ENCODE data around the gene ITSN2. TPM values are rescaled to one million over a fixed set of nuclear protein-coding genes. Genes with fewer than 3 reads are reported as not detected.
A peak's percentile ranks its signal among the peaks of the same experiment; 100 is the strongest.

Gene ITSN2
- total RNA-seq, 6 experiments from 2014 or later: 22.6 to 34.1 (median 28.9) TPM

- DNase-seq (no peak), ATAC-seq (no peak)
- Histone ChIP-seq H3K27ac (no peak overlapping the region), H3K4me1 (peaks cover 0 to 56% (median 6%) of the 10 kb centered on the region in 4 donors), H3K36me3 (no peaks in the 10 kb centered on the region), H3K27me3 (no peaks in the 10 kb centered on the region), H3K4me3 (no peak overlapping the region), H3K9me3 (no peaks in the 10 kb centered on the region)
- 45% methylated on average over 4 of the region's 4 CpGs for WGBS (ENCODE audit: insufficient coverage, low coverage, low lambda C conversion rate, missing lambda C conversion rate)
- intact Hi-C loops (cut with DNase I): no loop called here
- no peak for TF ChIP-seq CTCF (IDR thresholded peaks at IDR 0.05)
- TF ChIP-seq POLR2A (IDR thresholded peaks at IDR 0.05): no peak
These were observed 23.5 kb downstream of the ITSN2 start for GRCh38 chr2:24336811-24337210.

DNA sequence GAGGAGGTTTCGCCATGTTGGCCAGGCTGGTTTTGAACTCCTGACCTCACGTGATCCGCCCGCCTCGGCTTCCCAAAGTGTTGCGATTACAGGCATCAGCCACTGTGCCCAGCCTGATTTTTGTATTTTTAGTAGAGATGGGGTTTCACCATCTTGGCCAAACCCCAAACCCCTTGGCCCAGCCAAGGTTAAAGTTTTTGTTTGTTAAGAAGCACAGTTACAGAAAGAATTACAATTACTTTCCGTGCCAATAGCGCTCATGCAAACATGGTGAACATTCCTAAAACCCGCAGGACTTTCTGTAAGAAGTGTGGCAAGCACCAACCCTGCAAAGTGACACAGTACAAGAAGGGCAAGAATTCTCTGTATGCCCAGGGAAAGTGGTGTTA, 26.1 kb downstream of the ITSN2 start:
- 19% methylated on average over 4 of the region's 9 CpGs for WGBS (ENCODE audit: insufficient coverage, low coverage, low lambda C conversion rate, missing lambda C conversion rate)
- Histone ChIP-seq H3K4me3 (no peak overlapping the region), H3K4me1 (peaks cover 0 to 44% (median 2%) of the 10 kb centered on the region in 4 donors), H3K36me3 (no peaks in the 10 kb centered on the region), H3K27me3 (no peaks in the 10 kb centered on the region), H3K27ac (peak overlapping the region in 1 of 3 donors; percentile 33), H3K9me3 (no peaks in the 10 kb centered on the region)
- ATAC-seq: peak; percentile 66 to 89 (median 78)
- no peak for TF ChIP-seq POLR2A (IDR thresholded peaks at IDR 0.05)
- DNase-seq: peak; percentile 33 to 81 (median 60)
- intact Hi-C loops (cut with DNase I): no loop called here

GRCh38 chr2:24332791-24333540, 27.4 kb downstream of the ITSN2 start:
- WGBS (ENCODE audit: insufficient coverage, low coverage, low lambda C conversion rate, missing lambda C conversion rate): 70% methylated on average over 2 of the region's 2 CpGs
- intact Hi-C loops (cut with DNase I): no loop called here
- Histone ChIP-seq H3K4me3 (no peak overlapping the region), H3K27ac (no peak overlapping the region), H3K9me3 (no peaks in the 10 kb centered on the region), H3K27me3 (no peaks in the 10 kb centered on the region), H3K4me1 (peaks cover 0 to 38% (median 0%) of the 10 kb centered on the region in 4 donors), H3K36me3 (no peaks in the 10 kb centered on the region)
- no peak for TF ChIP-seq CTCF (IDR thresholded peaks at IDR 0.05)
- no peak for TF ChIP-seq POLR2A (IDR thresholded peaks at IDR 0.05)
- ATAC-seq: peak in 2 of 4 donors; percentile 24 to 38
- DNase-seq: no peak

DNA sequence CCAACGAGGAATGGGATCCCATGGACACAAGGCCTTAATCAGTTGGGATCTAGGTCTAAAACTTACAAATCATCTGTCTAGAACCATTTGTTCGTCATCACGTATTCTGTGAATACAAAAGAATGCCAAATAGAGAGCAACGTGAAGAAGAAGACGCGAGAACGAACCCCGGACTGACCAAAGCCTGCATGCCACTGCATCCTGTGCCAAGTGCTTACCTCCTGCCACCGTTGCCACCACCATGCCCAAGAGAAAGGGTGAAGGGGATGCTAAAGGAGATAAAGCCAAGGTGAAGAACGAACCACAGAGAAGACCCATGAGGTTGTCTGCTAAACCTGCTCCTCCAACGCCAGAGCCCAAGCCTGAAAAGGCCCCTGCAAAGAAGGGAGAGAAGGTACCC, 30.2 kb downstream of the ITSN2 start:
- Histone ChIP-seq H3K36me3 (no peaks in the 10 kb centered on the region), H3K4me3 (no peak overlapping the region), H3K27me3 (no peaks in the 10 kb centered on the region), H3K27ac (no peak overlapping the region), H3K4me1 (peaks cover 0 to 22% (median 0%) of the 10 kb centered on the region in 4 donors), H3K9me3 (no peaks in the 10 kb centered on the region)
- DNase-seq (no peak), ATAC-seq (no peak)
- TF ChIP-seq POLR2A (IDR thresholded peaks at IDR 0.05) (no peak), CTCF (IDR thresholded peaks at IDR 0.05) (no peak)
- intact Hi-C loops (cut with DNase I): no loop called here
- WGBS (ENCODE audit: insufficient coverage, low coverage, low lambda C conversion rate, missing lambda C conversion rate): 88% methylated on average over 11 of the region's 11 CpGs

DNA sequence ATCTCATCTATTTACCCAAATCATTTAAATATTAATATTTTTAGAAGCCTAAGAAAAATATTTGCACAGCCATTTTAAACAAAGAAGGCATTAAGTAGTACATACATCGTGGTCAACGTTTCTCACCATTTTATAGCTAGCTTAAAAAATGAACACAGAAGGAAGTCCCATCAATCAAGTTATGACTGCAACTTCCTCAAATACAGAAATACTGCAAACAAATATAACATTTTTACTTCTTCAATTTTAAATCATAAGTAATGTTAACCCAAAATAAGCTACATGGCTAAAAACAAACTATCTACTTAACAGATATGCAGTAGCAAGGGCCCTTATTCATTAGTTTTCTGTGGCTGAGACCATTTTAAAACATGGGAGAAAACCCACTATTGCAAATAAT, 30.6 kb downstream of the ITSN2 start:
- Histone ChIP-seq H3K4me1 (peaks cover 0 to 20% (median 0%) of the 10 kb centered on the region in 4 donors), H3K27me3 (no peaks in the 10 kb centered on the region), H3K27ac (no peak overlapping the region), H3K9me3 (no peaks in the 10 kb centered on the region), H3K4me3 (no peak overlapping the region), H3K36me3 (no peaks in the 10 kb centered on the region)
- 55% methylated on average over 2 of the region's 2 CpGs for WGBS (ENCODE audit: insufficient coverage, low coverage, low lambda C conversion rate, missing lambda C conversion rate)
- TF ChIP-seq POLR2A (IDR thresholded peaks at IDR 0.05) (no peak), CTCF (IDR thresholded peaks at IDR 0.05) (no peak)
- DNase-seq: no peak
- ATAC-seq: peak in 1 of 4 donors; percentile 7
- intact Hi-C loops (cut with DNase I): no loop called here

Measured in right lobe of liver (tissue), 6 donors.